Measurements from ENCODE around the gene PADI3.

GRCh38 chr1:17204546-17205440, 44.1 kb upstream of the PADI3 start, which contains the start of gene PADI1:
- TF ChIP-seq FOS (IDR thresholded peaks at IDR 0.05; ENCODE audit: extremely low read depth, insufficient read length) (no peak), ZNF274 (IDR thresholded peaks at IDR 0.05; ENCODE audit: borderline replicate concordance, low read depth, low read length) (no peak), FOXK1 (CRISPR knock-in tag; IDR thresholded peaks at IDR 0.05; ENCODE audit: borderline replicate concordance) (no peak), MAFF (IDR thresholded peaks at IDR 0.05; ENCODE audit: low read length) (no peak), EGR1 (conservative IDR thresholded peaks at IDR 0.05) (no peak)
